CD14-positive monocyte (primary cell): Measurements from ENCODE around the gene FAM13A. TPM values are rescaled to one million over a fixed set of nuclear protein-coding genes. Genes with fewer than 3 reads are reported as not detected.

Experiments
- DNase-seq, 3 donors: peaks; one replicate each; pipeline ENCODE4 v3.0.0-alpha.2; 2011 to 2022
- H2AFZ ChIP-seq: 2 replicates; pipeline ENCODE4 v1.6.0; 2012; ENCODE audit warnings: mild to moderate bottlenecking, low read depth, low read length, inconsistent platforms; ENCODE audit not compliant: insufficient read depth, poor library complexity, severe bottlenecking
- H3K27ac ChIP-seq, 2 donors: 1 replicate in 1 of 2; 2 replicates in 1 of 2; pipeline ENCODE4 v1.5.1; 2012 to 2013; ENCODE audit warnings: low read length in 2 of 2, control low read depth in 1 of 2, inconsistent platforms in 1 of 2, low read depth in 1 of 2, mild to moderate bottlenecking in 1 of 2
- H3K27me3 ChIP-seq, 2 donors: one replicate each; pipeline versions ENCODE4 v1.6.0 to v1.6.1; 2011 to 2013; ENCODE audit warnings: low read length in 2 of 2; ENCODE audit not compliant: control insufficient read depth in 2 of 2, insufficient read depth in 2 of 2
- H3K36me3 ChIP-seq, 2 donors: replicated peaks in 1 of 2; 1 replicate in 1 of 2; 2 replicates in 1 of 2; pipeline versions ENCODE4 v1.5.1 to v1.6.1; 2012 to 2013; ENCODE audit warnings: low read length in 2 of 2, control low read depth in 1 of 2, inconsistent platforms in 1 of 2, mild to moderate bottlenecking in 1 of 2; ENCODE audit not compliant: insufficient read depth in 2 of 2, control insufficient read depth in 1 of 2
- H3K4me1 ChIP-seq, 2 donors: 1 replicate in 1 of 2; 2 replicates in 1 of 2; pipeline versions ENCODE4 v1.5.1 to v1.6.1; 2012 to 2013; ENCODE audit warnings: low read length in 2 of 2, control low read depth in 1 of 2, inconsistent platforms in 1 of 2, mild to moderate bottlenecking in 1 of 2, moderate library complexity in 1 of 2; ENCODE audit not compliant: insufficient read depth in 2 of 2, control insufficient read depth in 1 of 2
- H3K4me2 ChIP-seq: replicated peaks from 2 replicates; pipeline ENCODE3; 2012; ENCODE audit warnings: low read length, moderate library complexity, mild to moderate bottlenecking; ENCODE audit not compliant: poor library complexity, severe bottlenecking; ENCODE audit errors: extremely low read depth
- H3K4me3 ChIP-seq, 3 experiments: fragments of 200-600 bp in 1 of 3; sonication (generic) in 1 of 3; replicated peaks in 1 of 3; 1 replicate in 2 of 3; 2 replicates in 1 of 3; pipeline ENCODE4 v1.5.1; 2011 to 2013; ENCODE audit warnings: low read length in 3 of 3, mild to moderate bottlenecking in 3 of 3, control low read depth in 2 of 3, low read depth in 2 of 3, inconsistent platforms in 1 of 3, moderate library complexity in 1 of 3
- H3K79me2 ChIP-seq: 2 replicates; pipeline ENCODE4 v1.6.0; 2012; ENCODE audit warnings: mild to moderate bottlenecking, control low read depth, inconsistent platforms, low read length, moderate library complexity; ENCODE audit not compliant: insufficient read depth
- H3K9ac ChIP-seq: 2 replicates; pipeline ENCODE4 v1.6.0; 2017; ENCODE audit warnings: low read length, mild to moderate bottlenecking; ENCODE audit not compliant: insufficient read depth, poor library complexity, severe bottlenecking
- H3K9me3 ChIP-seq, 2 donors: replicated peaks in 1 of 2; 1 replicate in 1 of 2; 2 replicates in 1 of 2; pipeline versions ENCODE4 v1.5.1 to v1.6.1; 2012 to 2013; ENCODE audit warnings: low read length in 2 of 2, control low read depth in 1 of 2; ENCODE audit not compliant: control insufficient read depth in 1 of 2, insufficient read depth in 1 of 2
- H4K20me1 ChIP-seq: 2 replicates; pipeline ENCODE4 v1.6.0; 2012; ENCODE audit warnings: mild to moderate bottlenecking, low read length, control low read depth, moderate library complexity; ENCODE audit not compliant: insufficient read depth
- H3K27ac Mint-ChIP-seq, 7 donors: one replicate each; pipeline ENCODE4 v1.8.0; 2020; ENCODE audit warnings: mild to moderate bottlenecking in 7 of 7, mixed read lengths in 7 of 7, moderate library complexity in 6 of 7, inconsistent platforms in 2 of 7
- H3K27me3 Mint-ChIP-seq, 3 donors: one replicate each; pipeline ENCODE4 v1.8.0; 2021 to 2022; ENCODE audit warnings: low read depth in 3 of 3, mild to moderate bottlenecking in 3 of 3, mixed read lengths in 3 of 3, moderate library complexity in 3 of 3, inconsistent platforms in 1 of 3
- H3K36me3 Mint-ChIP-seq, 2 donors: one replicate each; pipeline ENCODE4 v1.8.0; 2020; ENCODE audit warnings: mixed read lengths in 2 of 2, inconsistent platforms in 1 of 2, mild to moderate bottlenecking in 1 of 2
- H3K4me1 Mint-ChIP-seq: one replicate; pipeline ENCODE4 v1.8.0; 2020; ENCODE audit warnings: mild to moderate bottlenecking, mixed read lengths
- H3K4me3 Mint-ChIP-seq, 2 donors: one replicate each; pipeline ENCODE4 v1.8.0; 2020; ENCODE audit warnings: mild to moderate bottlenecking in 2 of 2, mixed read lengths in 2 of 2, moderate library complexity in 1 of 2
- H3K9me3 Mint-ChIP-seq, 7 donors: one replicate each; pipeline ENCODE4 v1.8.0; 2020 to 2022; ENCODE audit warnings: mixed read lengths in 7 of 7, mild to moderate bottlenecking in 6 of 7, moderate library complexity in 6 of 7, inconsistent platforms in 2 of 7
- WGBS: methylation state at CpG from one replicate; pipeline ENCODE4 v1.1.5; 2013; ENCODE audit warnings: missing lambda C conversion rate; ENCODE audit not compliant: insufficient coverage; 5-methylcytosine and 5-hydroxymethylcytosine counted together
- intact Hi-C, 2 donors: fragments of 100-400 bp; cut with micrococcal nuclease; formaldehyde crosslinking; loops; one replicate each; pipeline versions ENCODE4 v1.15.0 to v1.15.1; 2023
- polyA plus RNA-seq, 3 donors: library from polyadenylated mRNA; depleted of rRNA in 1 of 3; unstranded in 2 of 3; stranded (reverse) in 1 of 3; fragments of 300-500 nt in 2 of 3; fragments of >200 nt in 1 of 3; fragmentation: Illumina TruSeq in 2 of 3; gene quantifications; 1 replicate in 2 of 3; 2 replicates in 1 of 3; pipeline ENCODE4 v1.2.3, GENCODE V29; 2012 to 2021
- TF ChIP-seq, protein P1 (sequence below): fragments of 200-600 bp; IDR thresholded peaks from one replicate; pipeline ENCODE4 v1.8.0; 2022; ENCODE audit warnings: antibody characterized with exemption, mild to moderate bottlenecking

The FAM13A gene
- polyA plus RNA-seq, 3 donors, result 5.3 to 20.0 (median 6.5) TPM

- H4K20me1 ChIP-seq, result no peaks in the 10 kb centered on the region
- Mint-ChIP-seq H3K36me3 (no peaks in the 10 kb centered on the region), H3K27me3 (no peaks in the 10 kb centered on the region), H3K4me1 (peaks cover 16% of the 10 kb centered on the region), H3K9me3 (peaks cover 0 to 1% (median 0%) of the 10 kb centered on the region in 7 donors), H3K27ac (no peak overlapping the region), H3K4me3 (no peak overlapping the region)
- H3K27me3 ChIP-seq, result no peaks in the 10 kb centered on the region
- H3K9ac ChIP-seq, result no peak overlapping the region
- H3K79me2 ChIP-seq, result no peaks in the 10 kb centered on the region
- H3K4me3 ChIP-seq, result no peak overlapping the region
- intact Hi-C loops, result no loop called here
- no peak overlapping the region for H3K4me2 ChIP-seq
- H3K36me3 ChIP-seq, result no peaks in the 10 kb centered on the region
- no peak overlapping the region for H3K27ac ChIP-seq
- H3K4me1 ChIP-seq, result peaks cover 4 to 8% of the 10 kb centered on the region in 2 donors
- H3K9me3 ChIP-seq, result no peaks in the 10 kb centered on the region
- no peak overlapping the region for H2AFZ ChIP-seq
- TF ChIP-seq, protein P1, sequence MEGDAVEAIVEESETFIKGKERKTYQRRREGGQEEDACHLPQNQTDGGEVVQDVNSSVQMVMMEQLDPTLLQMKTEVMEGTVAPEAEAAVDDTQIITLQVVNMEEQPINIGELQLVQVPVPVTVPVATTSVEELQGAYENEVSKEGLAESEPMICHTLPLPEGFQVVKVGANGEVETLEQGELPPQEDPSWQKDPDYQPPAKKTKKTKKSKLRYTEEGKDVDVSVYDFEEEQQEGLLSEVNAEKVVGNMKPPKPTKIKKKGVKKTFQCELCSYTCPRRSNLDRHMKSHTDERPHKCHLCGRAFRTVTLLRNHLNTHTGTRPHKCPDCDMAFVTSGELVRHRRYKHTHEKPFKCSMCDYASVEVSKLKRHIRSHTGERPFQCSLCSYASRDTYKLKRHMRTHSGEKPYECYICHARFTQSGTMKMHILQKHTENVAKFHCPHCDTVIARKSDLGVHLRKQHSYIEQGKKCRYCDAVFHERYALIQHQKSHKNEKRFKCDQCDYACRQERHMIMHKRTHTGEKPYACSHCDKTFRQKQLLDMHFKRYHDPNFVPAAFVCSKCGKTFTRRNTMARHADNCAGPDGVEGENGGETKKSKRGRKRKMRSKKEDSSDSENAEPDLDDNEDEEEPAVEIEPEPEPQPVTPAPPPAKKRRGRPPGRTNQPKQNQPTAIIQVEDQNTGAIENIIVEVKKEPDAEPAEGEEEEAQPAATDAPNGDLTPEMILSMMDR, result no peak
- WGBS, result no CpG with 5 or more reads among the region's 2 CpGs
- no peak for DNase-seq
These were observed 119.9 kb downstream of the FAM13A start for GRCh38 chr4:88937081-88937480.

DNA sequence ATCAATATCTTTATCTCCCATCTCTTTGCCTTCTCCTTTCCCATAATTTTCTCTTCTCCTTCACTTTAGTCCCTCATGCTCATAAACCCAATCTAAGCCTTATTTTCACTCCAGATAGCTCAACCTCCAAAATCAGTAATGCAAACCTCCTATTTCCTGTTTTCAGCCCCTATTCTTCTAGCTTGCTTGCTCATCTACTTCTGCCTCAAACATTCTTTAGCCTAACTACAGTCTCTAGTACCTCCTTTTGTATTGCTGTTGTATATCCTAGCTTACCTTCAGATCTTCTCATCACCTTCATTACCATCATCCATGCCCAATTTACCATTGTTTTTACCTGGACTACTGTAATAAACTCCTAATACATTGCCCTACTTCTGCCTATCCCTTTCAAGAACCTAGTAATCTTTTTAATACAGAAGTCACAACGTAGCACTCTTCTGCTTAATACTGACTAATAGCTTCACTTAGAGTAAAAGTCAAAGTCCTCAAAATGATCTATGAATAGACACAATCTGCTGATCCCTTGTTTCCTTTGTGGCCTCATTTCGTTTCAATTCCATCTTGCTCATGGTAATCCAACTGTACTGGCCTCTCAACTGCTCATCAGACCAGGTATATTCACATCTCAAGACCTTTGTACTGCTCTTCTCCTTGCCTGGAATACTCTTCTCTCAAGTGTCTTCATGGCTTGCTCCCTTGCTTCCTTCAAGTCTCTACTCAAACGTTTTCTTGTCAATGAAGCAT is 123.4 kb downstream of the FAM13A start:
- Mint-ChIP-seq H3K9me3 (peaks cover 0 to 5% (median 4%) of the 10 kb centered on the region in 7 donors), H3K27ac (no peak overlapping the region), H3K4me1 (peaks cover 20% of the 10 kb centered on the region), H3K27me3 (no peaks in the 10 kb centered on the region), H3K36me3 (no peaks in the 10 kb centered on the region), H3K4me3 (no peak overlapping the region)
- H3K4me1 ChIP-seq, result peaks cover 4 to 8% of the 10 kb centered on the region in 2 donors
- TF ChIP-seq, protein P1, result no peak
- H3K9ac ChIP-seq, result no peak overlapping the region
- H3K36me3 ChIP-seq, result no peaks in the 10 kb centered on the region
- H3K4me2 ChIP-seq, result no peak overlapping the region
- WGBS, result 80% methylated on average over 3 of the region's 3 CpGs
- H3K27ac ChIP-seq, result no peak overlapping the region
- no peaks in the 10 kb centered on the region for H3K9me3 ChIP-seq
- no peaks in the 10 kb centered on the region for H3K27me3 ChIP-seq
- no peak overlapping the region for H2AFZ ChIP-seq
- no peak for DNase-seq
- intact Hi-C loops, result no loop called here
- H3K4me3 ChIP-seq, result no peak overlapping the region
- no peaks in the 10 kb centered on the region for H4K20me1 ChIP-seq
- H3K79me2 ChIP-seq, result no peaks in the 10 kb centered on the region
